ENCODE measurements around the gene BBOX1.

DNA sequence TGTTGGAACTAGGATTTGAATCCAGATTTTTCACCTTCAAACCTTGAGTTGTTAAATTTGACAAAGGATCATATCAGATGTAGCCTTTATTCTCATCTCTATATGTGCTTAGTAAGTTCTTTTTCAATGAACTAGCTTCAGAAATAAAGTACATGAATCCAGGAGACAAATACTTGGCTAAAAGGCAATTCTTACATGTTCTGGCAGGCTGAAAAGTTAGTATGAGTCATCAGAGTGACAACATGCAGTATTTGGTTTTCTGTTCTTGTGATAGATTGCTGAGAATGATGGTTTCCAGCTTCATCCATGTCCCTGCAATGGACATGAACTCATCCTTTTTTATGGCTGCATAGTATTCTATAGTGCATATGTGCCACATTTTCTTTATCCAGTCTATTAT lies 40.4 kb downstream of the BBOX1 start:
- TF ChIP-seq, protein P1, sequence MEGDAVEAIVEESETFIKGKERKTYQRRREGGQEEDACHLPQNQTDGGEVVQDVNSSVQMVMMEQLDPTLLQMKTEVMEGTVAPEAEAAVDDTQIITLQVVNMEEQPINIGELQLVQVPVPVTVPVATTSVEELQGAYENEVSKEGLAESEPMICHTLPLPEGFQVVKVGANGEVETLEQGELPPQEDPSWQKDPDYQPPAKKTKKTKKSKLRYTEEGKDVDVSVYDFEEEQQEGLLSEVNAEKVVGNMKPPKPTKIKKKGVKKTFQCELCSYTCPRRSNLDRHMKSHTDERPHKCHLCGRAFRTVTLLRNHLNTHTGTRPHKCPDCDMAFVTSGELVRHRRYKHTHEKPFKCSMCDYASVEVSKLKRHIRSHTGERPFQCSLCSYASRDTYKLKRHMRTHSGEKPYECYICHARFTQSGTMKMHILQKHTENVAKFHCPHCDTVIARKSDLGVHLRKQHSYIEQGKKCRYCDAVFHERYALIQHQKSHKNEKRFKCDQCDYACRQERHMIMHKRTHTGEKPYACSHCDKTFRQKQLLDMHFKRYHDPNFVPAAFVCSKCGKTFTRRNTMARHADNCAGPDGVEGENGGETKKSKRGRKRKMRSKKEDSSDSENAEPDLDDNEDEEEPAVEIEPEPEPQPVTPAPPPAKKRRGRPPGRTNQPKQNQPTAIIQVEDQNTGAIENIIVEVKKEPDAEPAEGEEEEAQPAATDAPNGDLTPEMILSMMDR (IDR thresholded peaks at IDR 0.05), result no peak
- no peak for TF ChIP-seq POLR2A (IDR thresholded peaks at IDR 0.05)
